SK-N-MC (cell line): Measurements from ENCODE around the gene DYNLT4.
"Not testable (repeated sequence)": the region's sequence is repeated elsewhere in the genome, so short reads cannot be mapped to it uniquely, and the experiment has no call there.

Experiments
- DNase-seq: peaks from one replicate; pipeline ENCODE4 v3.0.0-alpha.2; 2011; ENCODE audit warnings: low read depth, low spot score
- H3K27ac ChIP-seq: fragments of 200-600 bp; sonication (generic); 2 replicates; pipeline ENCODE4 v1.5.1; 2016; ENCODE audit warnings: mixed run types
- H3K36me3 ChIP-seq: fragments of 200-600 bp; sonication (generic); 2 replicates; pipeline ENCODE4 v1.6.1; 2017; ENCODE audit warnings: antibody characterized with exemption, low read length, mixed read lengths; ENCODE audit not compliant: insufficient read depth
- H3K4me3 ChIP-seq: fragments of 200-600 bp; sonication (generic); 2 replicates; pipeline ENCODE4 v1.5.1; 2016
- H3K9ac ChIP-seq: fragments of 200-600 bp; sonication (generic); 2 replicates; pipeline ENCODE4 v1.8.0; 2017; ENCODE audit warnings: mixed run types, mixed read lengths; ENCODE audit not compliant: insufficient read length
- H3K9me3 ChIP-seq: fragments of 200-600 bp; sonication (generic); 2 replicates; pipeline ENCODE4 v1.6.1; 2017; ENCODE audit warnings: low read depth, mild to moderate bottlenecking, antibody characterized with exemption, low read length, moderate library complexity, mixed read lengths
- EZH2 ChIP-seq: fragments of 200-600 bp; sonication (generic); IDR thresholded peaks from one replicate; pipeline ENCODE4 v1.6.1; 2017; ENCODE audit warnings: antibody characterized with exemption
- FOXP2 ChIP-seq: optimal IDR thresholded peaks from 2 replicates; pipeline ENCODE3; 2011; ENCODE audit warnings: mild to moderate bottlenecking, moderate library complexity; ENCODE audit not compliant: insufficient read depth; ENCODE audit errors: extremely low read length, control extremely low read depth
- POLR2AphosphoS5 ChIP-seq: IDR thresholded peaks from 2 replicates; pipeline ENCODE4 v1.6.1; 2012; ENCODE audit warnings: mild to moderate bottlenecking, low read depth, low read length, borderline replicate concordance

DYNLT4 gene

GRCh38 chr1:44842862-44843655, 35.9 kb upstream of the DYNLT4 start, which contains the start of gene PTCH2:
Gene PTCH2, minus strand, starts transcription at chr1:44843253. Its CDS starts 321 bp downstream, at chr1:44842932.
- H3K9ac ChIP-seq, result peak within 1 kb of the TSS; percentile 75
- no peaks in the 10 kb centered on the region for H3K9me3 ChIP-seq
- no peaks in the 10 kb centered on the region for H3K36me3 ChIP-seq
- peak within 1 kb of the TSS; percentile 81 for H3K4me3 ChIP-seq
- no peak for DNase-seq
- no peak within 1 kb of the TSS for H3K27ac ChIP-seq
- TF ChIP-seq EZH2, result no peak
- peak; percentile 65; the same call in 1 of the 2 replicates for TF ChIP-seq POLR2AphosphoS5
- TF ChIP-seq FOXP2, result no peak

- TF ChIP-seq POLR2AphosphoS5 (no peak), EZH2 (no peak), FOXP2 (no peak)
- Histone ChIP-seq H3K9me3 (no peaks in the 10 kb centered on the region), H3K9ac (peak overlapping the region; percentile 75), H3K4me3 (peak overlapping the region; percentile 81), H3K36me3 (no peaks in the 10 kb centered on the region), H3K27ac (no peak overlapping the region)
- DNase-seq, result no peak
These were observed 35.3 kb upstream of the DYNLT4 start for GRCh38 chr1:44842486-44842861.

- TF ChIP-seq POLR2AphosphoS5 (no peak), EZH2 (no peak), FOXP2 (no peak)
- H3K9ac ChIP-seq, result no peak overlapping the region
- H3K27ac ChIP-seq, result no peak overlapping the region
- no peak overlapping the region for H3K4me3 ChIP-seq
- H3K36me3 ChIP-seq, result no peaks in the 10 kb centered on the region
- H3K9me3 ChIP-seq, result no peaks in the 10 kb centered on the region
- no peak for DNase-seq
These were observed 32.4 kb upstream of the DYNLT4 start for GRCh38 chr1:44839576-44839975.

GRCh38 chr1:44838294-44838693, 31.1 kb upstream of the DYNLT4 start:
- not testable (repeated sequence) for H3K4me3 ChIP-seq, DNase-seq, H3K9me3 ChIP-seq, H3K27ac ChIP-seq, H3K9ac ChIP-seq, H3K36me3 ChIP-seq

- Histone ChIP-seq H3K36me3 (no peaks in the 10 kb centered on the region), H3K27ac (no peak overlapping the region), H3K4me3 (no peak overlapping the region), H3K9me3 (no peaks in the 10 kb centered on the region), H3K9ac (no peak overlapping the region)
- peak; percentile 34 for DNase-seq
- no peak for TF ChIP-seq EZH2
- TF ChIP-seq POLR2AphosphoS5, result no peak
- no peak for TF ChIP-seq FOXP2
These were observed 28.9 kb upstream of the DYNLT4 start for GRCh38 chr1:44835738-44836675.

GRCh38 chr1:44834328-44834727, 27.2 kb upstream of the DYNLT4 start:
- Histone ChIP-seq H3K9ac (no peak overlapping the region), H3K4me3 (no peak overlapping the region), H3K9me3 (no peaks in the 10 kb centered on the region), H3K36me3 (no peaks in the 10 kb centered on the region), H3K27ac (no peak overlapping the region)
- TF ChIP-seq FOXP2, result no peak
- no peak for DNase-seq

- H3K36me3 ChIP-seq, result no peaks in the 10 kb centered on the region
- no peak for DNase-seq
- H3K9ac ChIP-seq, result no peak overlapping the region
- H3K4me3 ChIP-seq, result no peak overlapping the region; the same call in 1 of the 2 replicates
- H3K9me3 ChIP-seq, result no peaks in the 10 kb centered on the region
- no peak overlapping the region for H3K27ac ChIP-seq
- no peak for TF ChIP-seq POLR2AphosphoS5
- TF ChIP-seq FOXP2, result no peak
- no peak for TF ChIP-seq EZH2
These were observed 25.0 kb upstream of the DYNLT4 start for GRCh38 chr1:44832056-44832705.

- Histone ChIP-seq H3K4me3 (peak overlapping the region; percentile 23; the same call in 1 of the 2 replicates), H3K27ac (peak overlapping the region; percentile 49), H3K9ac (peak overlapping the region; percentile 56), H3K9me3 (no peaks in the 10 kb centered on the region), H3K36me3 (no peaks in the 10 kb centered on the region)
- no peak for DNase-seq
- no peak for TF ChIP-seq POLR2AphosphoS5
- no peak for TF ChIP-seq EZH2
- no peak for TF ChIP-seq FOXP2
These were observed 24.4 kb upstream of the DYNLT4 start for GRCh38 chr1:44831516-44831915.
